HL-60 (cell line): ENCODE data around the gene RNF130.

Experiments used
- DNase-seq, 2 experiments: peaks; one replicate each; pipeline ENCODE4 v3.0.0-alpha.2; 2010 to 2020; ENCODE audit warnings: low read depth in 1 of 2, low spot score in 1 of 2
- H3K27ac ChIP-seq: fragments of 250-450 bp; sonication (Bioruptor Pico); replicated peaks from 2 replicates; pipeline ENCODE4 v1.5.1; 2020; ENCODE audit warnings: mild to moderate bottlenecking, moderate library complexity
- H3K27me3 ChIP-seq: fragments of 250-450 bp; sonication (Bioruptor Pico); 2 replicates; pipeline ENCODE4 v1.5.1; 2021; ENCODE audit warnings: mild to moderate bottlenecking, moderate library complexity; ENCODE audit not compliant: insufficient read depth, poor library complexity, severe bottlenecking
- H3K4me3 ChIP-seq: replicated peaks from 2 replicates; pipeline ENCODE4 v1.5.1; 2011; ENCODE audit warnings: mild to moderate bottlenecking, control low read depth, low read length; ENCODE audit not compliant: insufficient read depth
- CTCF ChIP-seq: IDR thresholded peaks from one replicate; pipeline ENCODE4 v1.5.1; 2011; ENCODE audit warnings: low read length, control low read depth, inconsistent platforms; ENCODE audit not compliant: insufficient read depth
- GABPA ChIP-seq: IDR thresholded peaks from 2 replicates; pipeline ENCODE4 v1.6.1; 2012; ENCODE audit warnings: low read depth
- POLR2AphosphoS5 ChIP-seq: IDR thresholded peaks from 2 replicates; pipeline ENCODE4 v1.6.1; 2012; ENCODE audit warnings: low read depth
- SPI1 ChIP-seq: IDR thresholded peaks from 2 replicates; pipeline ENCODE4 v1.6.1; 2012; ENCODE audit warnings: low read depth, mild to moderate bottlenecking, borderline replicate concordance
- TF ChIP-seq, protein P1 (sequence below): IDR thresholded peaks from 2 replicates; pipeline ENCODE4 v1.6.1; 2012; ENCODE audit warnings: low read depth; ENCODE audit not compliant: insufficient replicate concordance

Gene RNF130

DNA sequence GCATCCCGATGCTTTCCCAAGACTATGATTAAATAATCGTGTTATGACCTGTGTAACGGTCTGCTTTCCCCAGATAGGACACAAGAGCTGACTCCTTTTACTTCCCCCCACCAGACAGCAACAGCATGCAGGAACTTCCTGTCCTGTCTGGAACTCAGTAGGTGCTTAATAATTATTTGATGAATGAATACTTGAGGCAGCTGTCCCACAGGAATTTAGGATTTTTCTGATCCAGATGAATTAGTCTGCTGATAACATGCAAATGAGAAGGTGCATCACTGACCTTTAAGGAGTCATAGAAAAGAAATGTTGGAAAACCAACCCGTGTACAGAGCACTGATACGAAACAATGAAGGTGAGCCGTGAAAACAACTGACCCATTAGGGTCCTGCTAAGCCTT lies 12.2 kb downstream of the RNF130 start:
- no peak overlapping the region for H3K4me3 ChIP-seq
- TF ChIP-seq, protein P1, sequence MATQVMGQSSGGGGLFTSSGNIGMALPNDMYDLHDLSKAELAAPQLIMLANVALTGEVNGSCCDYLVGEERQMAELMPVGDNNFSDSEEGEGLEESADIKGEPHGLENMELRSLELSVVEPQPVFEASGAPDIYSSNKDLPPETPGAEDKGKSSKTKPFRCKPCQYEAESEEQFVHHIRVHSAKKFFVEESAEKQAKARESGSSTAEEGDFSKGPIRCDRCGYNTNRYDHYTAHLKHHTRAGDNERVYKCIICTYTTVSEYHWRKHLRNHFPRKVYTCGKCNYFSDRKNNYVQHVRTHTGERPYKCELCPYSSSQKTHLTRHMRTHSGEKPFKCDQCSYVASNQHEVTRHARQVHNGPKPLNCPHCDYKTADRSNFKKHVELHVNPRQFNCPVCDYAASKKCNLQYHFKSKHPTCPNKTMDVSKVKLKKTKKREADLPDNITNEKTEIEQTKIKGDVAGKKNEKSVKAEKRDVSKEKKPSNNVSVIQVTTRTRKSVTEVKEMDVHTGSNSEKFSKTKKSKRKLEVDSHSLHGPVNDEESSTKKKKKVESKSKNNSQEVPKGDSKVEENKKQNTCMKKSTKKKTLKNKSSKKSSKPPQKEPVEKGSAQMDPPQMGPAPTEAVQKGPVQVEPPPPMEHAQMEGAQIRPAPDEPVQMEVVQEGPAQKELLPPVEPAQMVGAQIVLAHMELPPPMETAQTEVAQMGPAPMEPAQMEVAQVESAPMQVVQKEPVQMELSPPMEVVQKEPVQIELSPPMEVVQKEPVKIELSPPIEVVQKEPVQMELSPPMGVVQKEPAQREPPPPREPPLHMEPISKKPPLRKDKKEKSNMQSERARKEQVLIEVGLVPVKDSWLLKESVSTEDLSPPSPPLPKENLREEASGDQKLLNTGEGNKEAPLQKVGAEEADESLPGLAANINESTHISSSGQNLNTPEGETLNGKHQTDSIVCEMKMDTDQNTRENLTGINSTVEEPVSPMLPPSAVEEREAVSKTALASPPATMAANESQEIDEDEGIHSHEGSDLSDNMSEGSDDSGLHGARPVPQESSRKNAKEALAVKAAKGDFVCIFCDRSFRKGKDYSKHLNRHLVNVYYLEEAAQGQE: no peak
- TF ChIP-seq GABPA: no peak
- TF ChIP-seq SPI1: no peak
- no peak overlapping the region for H3K27ac ChIP-seq
- no peaks in the 10 kb centered on the region for H3K27me3 ChIP-seq
- DNase-seq: no peak

DNA sequence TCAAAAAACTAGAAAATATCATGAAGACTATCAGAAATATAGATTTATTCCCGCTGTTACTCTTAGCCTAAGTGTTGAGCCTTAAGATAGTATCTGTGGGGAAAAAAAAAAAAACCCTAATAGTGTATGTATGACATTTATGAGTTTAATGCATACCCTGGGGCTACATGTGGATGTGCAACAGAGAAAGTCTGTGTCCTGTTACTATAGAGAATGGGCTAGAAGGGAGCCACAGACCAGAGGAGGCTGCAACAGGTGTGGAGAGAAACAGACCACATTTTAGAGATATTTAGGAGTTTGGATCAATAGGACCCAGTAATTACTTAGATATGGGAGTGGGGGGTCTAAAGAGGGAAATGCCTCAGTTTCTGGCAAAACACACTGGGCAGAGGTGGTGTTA lies 15.4 kb downstream of the RNF130 start:
- no peaks in the 10 kb centered on the region for H3K27me3 ChIP-seq
- no peak overlapping the region for H3K27ac ChIP-seq
- TF ChIP-seq SPI1 (no peak), GABPA (no peak), CTCF (no peak), POLR2AphosphoS5 (no peak)
- TF ChIP-seq, protein P1: no peak

DNA sequence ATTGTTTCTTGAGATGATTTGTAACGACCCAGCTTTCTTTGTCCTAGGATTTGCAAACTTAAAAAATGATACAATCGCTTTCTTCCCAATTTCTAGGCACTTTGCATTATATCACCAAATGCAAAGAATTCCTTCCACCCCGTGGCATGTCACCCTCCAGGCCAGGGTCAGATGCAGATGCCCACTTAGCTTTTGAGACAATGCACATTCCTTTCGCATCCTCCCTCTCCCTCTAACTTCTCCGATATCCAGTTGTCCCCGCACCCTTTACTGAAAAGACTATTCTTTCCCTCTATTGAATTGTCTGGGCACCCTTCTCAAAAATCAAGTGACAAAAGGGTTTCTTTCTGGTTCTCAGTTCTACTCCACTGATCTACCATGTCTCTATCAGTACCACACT lies 17.3 kb downstream of the RNF130 start:
- TF ChIP-seq GABPA (no peak), CTCF (no peak), SPI1 (no peak), POLR2AphosphoS5 (no peak)
- TF ChIP-seq, protein P1: no peak
- Histone ChIP-seq H3K27me3 (no peaks in the 10 kb centered on the region), H3K27ac (no peak overlapping the region), H3K4me3 (no peak overlapping the region)
- DNase-seq: no peak

More for the DNA sequence above, 15.4 kb downstream of the RNF130 start:
- no peak for DNase-seq
- H3K4me3 ChIP-seq: no peak overlapping the region
